Measurements from ENCODE around the gene TNFRSF9. TPM values are rescaled to one million over a fixed set of nuclear protein-coding genes. Genes with fewer than 3 reads are reported as not detected.
A peak's percentile ranks its signal among the peaks of the same experiment; 100 is the strongest.

TNFRSF9 gene
- total RNA-seq, 1 experiment from 2014 or later, result not detected

- Histone ChIP-seq H3K18ac (ENCODE audit: insufficient read length, low read depth, low read length) (no peak overlapping the region), H3K56ac (ENCODE audit: insufficient read length, low read depth, low read length) (no peak overlapping the region), H3K4me1 (ENCODE audit: insufficient read depth, low read length) (no peaks in the 10 kb centered on the region), H3K4ac (ENCODE audit: low read depth, low read length) (no peak overlapping the region), H2AFZ (ENCODE audit: low read length) (no peak overlapping the region), H2BK120ac (ENCODE audit: low read depth, low read length, poor library complexity, severe bottlenecking) (no peak overlapping the region), H2BK20ac (ENCODE audit: low read depth, low read length, poor library complexity, severe bottlenecking) (no peak overlapping the region), H3K79me2 (ENCODE audit: insufficient read depth, low read length) (peaks cover 3% of the 10 kb centered on the region; the same call in 1 of the 2 replicates), H3K23me2 (ENCODE audit: insufficient read length, low read depth, low read length, poor library complexity, severe bottlenecking) (peaks cover 2% of the 10 kb centered on the region), H2BK12ac (ENCODE audit: insufficient read length, low read depth, low read length) (no peak overlapping the region), H3K23ac (ENCODE audit: insufficient read length, low read depth, low read length) (no peak overlapping the region), H4K8ac (replicated peaks; ENCODE audit: insufficient read length, low read depth, low read length) (no peak overlapping the region), H4K20me1 (ENCODE audit: control insufficient read depth, insufficient read depth, insufficient read length) (no peaks in the 10 kb centered on the region), H3K27me3 (ENCODE audit: insufficient read depth, low read length) (no peaks in the 10 kb centered on the region), H4K5ac (ENCODE audit: insufficient read length, low read depth, low read length) (no peak overlapping the region), H3K27ac (ENCODE audit: insufficient read length, low read depth, low read length) (no peak overlapping the region), H3K9ac (ENCODE audit: extremely low read depth, insufficient read length, low read length) (peak overlapping the region; percentile 86), H3K4me2 (ENCODE audit: insufficient read depth, insufficient read length, low read length) (peak overlapping the region; percentile 80), H2BK15ac (ENCODE audit: low read depth, low read length) (no peak overlapping the region), H3K79me1 (ENCODE audit: insufficient read depth, low read depth, low read length, poor library complexity, severe bottlenecking) (peaks cover 2% of the 10 kb centered on the region), H3K14ac (ENCODE audit: insufficient read depth, low read length) (no peak overlapping the region), H2AK5ac (ENCODE audit: insufficient read length, low read length) (no peak overlapping the region), H3K9me3 (ENCODE audit: control insufficient read depth, low read depth, low read length) (no peaks in the 10 kb centered on the region), H3T11ph (ENCODE audit: low read length) (no peak overlapping the region), H4K91ac (ENCODE audit: insufficient read length, low read depth, low read length) (no peak overlapping the region), H2BK5ac (ENCODE audit: insufficient read length, low read length) (no peak overlapping the region)
- Mint-ChIP-seq H3K4me3 (peak overlapping the region; percentile 97), H3K27ac (peak overlapping the region; percentile 76 to 96 (median 95)), H3K27me3 (ENCODE audit: low read depth) (no peaks in the 10 kb centered on the region; the same call in 1 of the 2 replicates), H3K9me3 (no peaks in the 10 kb centered on the region), H3K36me3 (ENCODE audit: insufficient read depth in 1 of 3, low read depth in 3 of 3) (peaks cover 32 to 52% (median 41%) of the 10 kb centered on the region in 3 experiments), H3K4me1 (peaks cover 15 to 20% of the 10 kb centered on the region in 2 experiments)
- no CpG with 5 or more reads among the region's 10 CpGs for WGBS (ENCODE audit: extremely low coverage, insufficient read length, low lambda C conversion rate)
- no peak for TF ChIP-seq CTCF (conservative IDR thresholded peaks at IDR 0.05)
- no peak for DNase-seq
Measured at GRCh38 chr1:7962014-7962335, 21.3 kb upstream of the TNFRSF9 start.
